BJ (cell line): Measurements from ENCODE around the gene DPY19L3. TPM values are rescaled to one million over a fixed set of nuclear protein-coding genes. Genes with fewer than 3 reads are reported as not detected.
"Not testable (repeated sequence)": the region's sequence is repeated elsewhere in the genome, so short reads cannot be mapped to it uniquely, and the experiment has no call there.

Experiments
- CTCF ChIA-PET: fragments of 350-600 bp; formaldehyde crosslinking; extraction: SDS; loops from one replicate; lab custom pipeline; 2021; ENCODE audit warnings: antibody characterized with exemption, inconsistent platforms; lab: Yijun Ruan, JAX
- POLR2A ChIA-PET: fragments of 300-600 bp; sonication (Branson Sonifier 250); formaldehyde crosslinking; extraction: SDS; loops from one replicate; lab custom pipeline; 2021; ENCODE audit warnings: antibody characterized with exemption; lab: Charles Lee
- DNase-seq: peaks from one replicate; pipeline ENCODE4 v3.0.0-alpha.2; 2011; ENCODE audit warnings: low read depth
- H3K27me3 ChIP-seq: 2 replicates; pipeline ENCODE4 v1.6.0; 2011; ENCODE audit warnings: low read length; ENCODE audit not compliant: control insufficient read depth, insufficient read depth
- H3K36me3 ChIP-seq: 2 replicates; pipeline ENCODE4 v1.5.1; 2011; ENCODE audit warnings: low read length; ENCODE audit not compliant: control insufficient read depth, insufficient read depth
- H3K4me3 ChIP-seq: 2 replicates; pipeline ENCODE4 v1.5.1; 2011; ENCODE audit warnings: low read depth, mild to moderate bottlenecking, control low read depth, low read length
- polyA plus RNA-seq: library from polyadenylated mRNA; depleted of rRNA; stranded (reverse); fragments of >200 nt; gene quantifications from 2 replicates; pipeline ENCODE4 v1.2.3, GENCODE V29; 2011
- TF ChIP-seq, protein P1 (sequence below): IDR thresholded peaks from 2 replicates; pipeline ENCODE4 v1.5.1; 2011; ENCODE audit warnings: low read depth, mild to moderate bottlenecking, control low read depth, inconsistent platforms, low read length, moderate library complexity; ENCODE audit not compliant: insufficient read depth

DPY19L3 gene
- polyA plus RNA-seq, 1 experiment: 31.9 TPM

GRCh38 chr19:32421589-32422361, 16.2 kb downstream of the DPY19L3 start:
- no peaks in the 10 kb centered on the region for H3K27me3 ChIP-seq
- CTCF ChIA-PET: interaction anchor here (0.6 kb wide), 1 partner anchor 54 kb away, joined by 3 read pairs; no protein-coding TSS in a partner anchor
- no peaks in the 10 kb centered on the region; the same call in 1 of the 2 replicates for H3K36me3 ChIP-seq
- TF ChIP-seq, protein P1, sequence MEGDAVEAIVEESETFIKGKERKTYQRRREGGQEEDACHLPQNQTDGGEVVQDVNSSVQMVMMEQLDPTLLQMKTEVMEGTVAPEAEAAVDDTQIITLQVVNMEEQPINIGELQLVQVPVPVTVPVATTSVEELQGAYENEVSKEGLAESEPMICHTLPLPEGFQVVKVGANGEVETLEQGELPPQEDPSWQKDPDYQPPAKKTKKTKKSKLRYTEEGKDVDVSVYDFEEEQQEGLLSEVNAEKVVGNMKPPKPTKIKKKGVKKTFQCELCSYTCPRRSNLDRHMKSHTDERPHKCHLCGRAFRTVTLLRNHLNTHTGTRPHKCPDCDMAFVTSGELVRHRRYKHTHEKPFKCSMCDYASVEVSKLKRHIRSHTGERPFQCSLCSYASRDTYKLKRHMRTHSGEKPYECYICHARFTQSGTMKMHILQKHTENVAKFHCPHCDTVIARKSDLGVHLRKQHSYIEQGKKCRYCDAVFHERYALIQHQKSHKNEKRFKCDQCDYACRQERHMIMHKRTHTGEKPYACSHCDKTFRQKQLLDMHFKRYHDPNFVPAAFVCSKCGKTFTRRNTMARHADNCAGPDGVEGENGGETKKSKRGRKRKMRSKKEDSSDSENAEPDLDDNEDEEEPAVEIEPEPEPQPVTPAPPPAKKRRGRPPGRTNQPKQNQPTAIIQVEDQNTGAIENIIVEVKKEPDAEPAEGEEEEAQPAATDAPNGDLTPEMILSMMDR: no peak
- H3K4me3 ChIP-seq: no peak overlapping the region
- no peak for DNase-seq
- POLR2A ChIA-PET: no interaction called here

DNA sequence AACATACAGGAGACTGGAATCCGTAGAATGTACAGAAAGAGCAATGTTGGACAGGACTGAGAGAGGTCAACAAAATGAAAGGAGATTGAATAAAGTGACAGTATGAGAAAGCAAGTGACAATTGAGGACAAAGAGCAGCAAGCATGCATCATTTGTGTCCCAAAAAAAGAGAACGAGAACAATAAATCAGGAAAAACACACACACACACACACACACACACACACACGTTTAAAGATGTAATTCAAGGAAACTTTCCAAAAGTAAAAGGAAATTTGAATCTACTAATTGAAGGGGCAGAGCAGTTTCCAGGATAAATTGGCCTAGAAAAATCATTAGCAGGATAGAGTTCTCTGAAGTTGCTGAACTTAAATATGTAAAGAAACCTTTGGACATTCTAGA, 16.9 kb downstream of the DPY19L3 start:
- H3K4me3 ChIP-seq: no peak overlapping the region
- POLR2A ChIA-PET: no interaction called here
- no peaks in the 10 kb centered on the region for H3K27me3 ChIP-seq
- TF ChIP-seq, protein P1: no peak
- CTCF ChIA-PET: no interaction called here
- H3K36me3 ChIP-seq: no peaks in the 10 kb centered on the region; the same call in 1 of the 2 replicates
- no peak for DNase-seq

DNA sequence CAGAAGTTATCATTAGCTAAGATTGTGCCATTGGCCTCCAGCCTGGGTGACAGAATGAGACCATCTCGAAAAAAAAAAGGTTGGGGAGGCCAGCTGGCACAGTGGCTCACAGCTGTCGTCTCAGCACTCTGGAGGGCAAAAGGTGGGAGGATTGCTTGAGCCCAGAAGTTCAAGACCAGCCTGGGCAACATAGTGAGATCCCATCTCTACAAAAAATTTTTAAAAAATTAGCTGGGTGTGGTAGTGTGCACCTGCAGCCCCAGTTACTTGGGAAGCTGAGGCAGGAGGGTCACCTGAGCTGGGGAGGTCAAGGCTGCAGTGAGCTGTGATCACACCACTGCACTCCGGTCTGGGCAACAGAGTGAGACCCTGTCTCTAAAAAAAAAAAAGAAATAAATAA, 18.4 kb downstream of the DPY19L3 start:
- DNase-seq, H3K27me3 ChIP-seq, POLR2A ChIA-PET, H3K36me3 ChIP-seq, H3K4me3 ChIP-seq: not testable (repeated sequence)
- CTCF ChIA-PET: interaction anchor here (0.6 kb wide), 1 partner anchor 1330 kb away, joined by 3 read pairs; no protein-coding TSS in a partner anchor

GRCh38 chr19:32427536-32427935, 22.0 kb downstream of the DPY19L3 start:
- Histone ChIP-seq H3K36me3 (no peaks in the 10 kb centered on the region), H3K4me3 (no peak overlapping the region), H3K27me3 (no peaks in the 10 kb centered on the region)
- POLR2A ChIA-PET: no interaction called here
- TF ChIP-seq, protein P1: no peak
- CTCF ChIA-PET: interaction anchor here (1.0 kb wide), 1 partner anchor 17 kb away, joined by 3 read pairs; no protein-coding TSS in a partner anchor
- no peak for DNase-seq

DNA sequence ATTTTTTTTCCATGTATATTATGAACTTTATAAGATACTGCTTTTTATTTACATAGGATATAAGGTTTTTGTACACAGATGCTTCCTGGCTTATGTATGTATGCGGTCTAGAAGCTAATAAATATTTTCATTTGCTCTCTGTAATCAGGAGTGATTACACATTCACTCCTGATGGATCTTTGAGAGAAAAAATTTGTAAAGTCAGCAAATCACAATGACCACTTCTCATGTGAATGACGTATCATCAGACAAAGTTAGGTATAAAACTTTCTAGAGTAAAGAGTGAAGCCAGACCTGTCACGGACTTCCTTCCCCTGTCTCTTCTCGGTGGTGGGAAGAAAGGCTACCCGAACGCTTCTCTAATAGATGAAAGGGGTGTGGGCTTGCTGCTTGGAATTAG, 31.1 kb downstream of the DPY19L3 start:
- POLR2A ChIA-PET: no interaction called here
- TF ChIP-seq, protein P1: no peak
- CTCF ChIA-PET: no interaction called here
- no peak overlapping the region for H3K4me3 ChIP-seq
- peaks cover 3% of the 10 kb centered on the region; the same call in 1 of the 2 replicates for H3K36me3 ChIP-seq
- DNase-seq: no peak
- H3K27me3 ChIP-seq: no peaks in the 10 kb centered on the region
